IPS DF 19.7 (cell line): ENCODE measurements around the gene RPS15.
"Not testable (repeated sequence)": the region's sequence is repeated elsewhere in the genome, so short reads cannot be mapped to it uniquely, and the experiment has no call there.

Experiments
- DNase-seq: peaks from one replicate; pipeline ENCODE4 v3.0.0-alpha.2; 2013; ENCODE audit warnings: low read depth, low spot score

The RPS15 gene

GRCh38 chr19:1467490-1468273 lies 29.5 kb downstream of the RPS15 start:
- no peak for DNase-seq

- no peak for DNase-seq
Observed at GRCh38 chr19:1468274-1468820, 30.2 kb downstream of the RPS15 start.

GRCh38 chr19:1468821-1469254 lies 30.6 kb downstream of the RPS15 start:
- DNase-seq: no peak

GRCh38 chr19:1469255-1470054 lies 31.3 kb downstream of the RPS15 start:
- DNase-seq: no peak

GRCh38 chr19:1470055-1470304 lies 31.8 kb downstream of the RPS15 start:
- no peak for DNase-seq

- no peak for DNase-seq
Observed at GRCh38 chr19:1470305-1471009, 32.3 kb downstream of the RPS15 start.

GRCh38 chr19:1471010-1471514 lies 32.9 kb downstream of the RPS15 start:
- DNase-seq: no peak

GRCh38 chr19:1471515-1472160 lies 33.4 kb downstream of the RPS15 start:
- no peak for DNase-seq

GRCh38 chr19:1472231-1473084 lies 34.3 kb downstream of the RPS15 start:
- no peak for DNase-seq

GRCh38 chr19:1473085-1473851 lies 35.1 kb downstream of the RPS15 start:
- no peak for DNase-seq

- no peak for DNase-seq
Observed at GRCh38 chr19:1474011-1474764, 36.0 kb downstream of the RPS15 start.

GRCh38 chr19:1474765-1475351 lies 36.7 kb downstream of the RPS15 start:
- no peak for DNase-seq

- DNase-seq: no peak
Observed at GRCh38 chr19:1475751-1476437, 37.7 kb downstream of the RPS15 start.

- not testable (repeated sequence) for DNase-seq
Observed at GRCh38 chr19:1477056-1477455, 38.9 kb downstream of the RPS15 start.

GRCh38 chr19:1478934-1479707 lies 40.9 kb downstream of the RPS15 start, which contains the start of gene C19orf25:
TSS of gene C19orf25 (minus strand) at chr19:1479215. CDS start at chr19:1478903, 312 bp downstream.
- DNase-seq: no peak

- no peak for DNase-seq
Observed at GRCh38 chr19:1481224-1481892, 43.2 kb downstream of the RPS15 start.
